Esophagus squamous epithelium (tissue), 4 donors: Measurements from ENCODE around the gene GLS.

Source experiments
- CTCF ChIP-seq, 6 experiments: fragments of 450-650 bp in 4 of 6; fragments of 200-600 bp in 2 of 6; sonication (generic) in 2 of 6; IDR thresholded peaks; one replicate each; pipeline ENCODE4 v1.5.1; 2016 to 2019; ENCODE audit warnings: antibody characterized with exemption in 6 of 6, mild to moderate bottlenecking in 4 of 6, moderate library complexity in 4 of 6
- POLR2A ChIP-seq, 4 donors: fragments of 450-650 bp; IDR thresholded peaks; one replicate each; pipeline ENCODE4 v1.6.1; 2017; ENCODE audit warnings: antibody characterized with exemption in 4 of 4, mild to moderate bottlenecking in 4 of 4, moderate library complexity in 3 of 4

- TF ChIP-seq CTCF (IDR thresholded peaks at IDR 0.05): no peak
- TF ChIP-seq POLR2A (IDR thresholded peaks at IDR 0.05): no peak
These were observed 12.5 kb downstream of the GLS start for GRCh38 chr2:190893157-190893556.
